Fibroblast of villous mesenchyme (primary cell): ENCODE data around the gene RASGRF2. TPM values are rescaled to one million over a fixed set of nuclear protein-coding genes. Genes with fewer than 3 reads are reported as not detected.
A peak's percentile ranks its signal among the peaks of the same experiment; 100 is the strongest.

ENCODE experiments used
- DNase-seq: peaks from one replicate; pipeline ENCODE4 v3.0.0-alpha.2; 2010; ENCODE audit warnings: low read depth
- H3K4me3 ChIP-seq: 2 replicates; pipeline ENCODE4 v1.5.1; 2011; ENCODE audit warnings: low read depth, mild to moderate bottlenecking, low read length
- CTCF ChIP-seq: IDR thresholded peaks from 2 replicates; pipeline ENCODE4 v1.5.1; 2012; ENCODE audit warnings: low read depth, mild to moderate bottlenecking, low read length; ENCODE audit not compliant: insufficient read depth
- total RNA-seq: library from RNA; depleted of rRNA; stranded (reverse); fragments of >200 nt; gene quantifications from 2 replicates; pipeline ENCODE4 v1.2.3, GENCODE V29; 2012

The RASGRF2 gene
- total RNA-seq, 1 donor, result 3.9 TPM

- TF ChIP-seq CTCF, result no peak
- no peak overlapping the region for H3K4me3 ChIP-seq
- peak; percentile 36 for DNase-seq
Observed at GRCh38 chr5:80964491-80964890, 4.3 kb downstream of the RASGRF2 start.

GRCh38 chr5:80964919-80965318 lies 4.8 kb downstream of the RASGRF2 start:
- no peak for DNase-seq
- TF ChIP-seq CTCF, result no peak
- no peak overlapping the region for H3K4me3 ChIP-seq

DNA sequence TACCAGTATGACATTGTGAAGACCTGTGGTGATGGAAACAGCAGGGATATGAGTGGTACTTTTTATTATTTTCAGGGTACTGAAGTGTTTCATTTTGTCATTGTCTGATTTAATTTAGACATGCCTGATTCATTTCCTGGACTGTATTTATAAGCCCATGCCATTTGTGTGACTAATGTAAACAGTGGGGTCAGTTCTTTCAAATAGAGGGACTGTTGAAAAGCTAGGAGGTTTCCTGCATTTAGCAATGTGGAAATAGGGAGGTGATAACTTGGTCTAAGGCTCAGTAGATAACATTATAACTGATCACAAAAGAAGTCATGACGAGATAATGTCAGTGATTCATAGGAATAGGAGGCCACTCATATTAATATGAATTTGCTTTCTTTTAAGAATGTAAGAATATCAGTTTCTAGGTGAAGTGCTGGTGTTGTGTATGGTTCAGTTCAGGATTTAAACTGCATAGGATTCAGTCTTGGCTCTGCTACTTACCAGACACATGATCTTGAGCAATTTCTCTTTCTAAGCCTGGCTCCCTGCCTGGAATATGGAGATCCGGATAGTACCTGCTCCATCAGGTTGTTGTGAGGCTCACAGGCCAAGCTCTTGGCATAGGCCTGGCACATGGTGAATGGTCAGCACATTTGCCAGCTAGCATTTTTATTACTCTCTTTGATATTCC lies 7.5 kb downstream of the RASGRF2 start:
- no peak overlapping the region for H3K4me3 ChIP-seq
- no peak for TF ChIP-seq CTCF
- peak; percentile 90 for DNase-seq

GRCh38 chr5:80973027-80973426 lies 12.9 kb downstream of the RASGRF2 start:
- DNase-seq, result no peak
- H3K4me3 ChIP-seq, result no peak overlapping the region
- TF ChIP-seq CTCF, result no peak

- H3K4me3 ChIP-seq, result no peak overlapping the region
- TF ChIP-seq CTCF, result no peak
- no peak for DNase-seq
Observed at GRCh38 chr5:80975065-80975464, 14.9 kb downstream of the RASGRF2 start.

DNA sequence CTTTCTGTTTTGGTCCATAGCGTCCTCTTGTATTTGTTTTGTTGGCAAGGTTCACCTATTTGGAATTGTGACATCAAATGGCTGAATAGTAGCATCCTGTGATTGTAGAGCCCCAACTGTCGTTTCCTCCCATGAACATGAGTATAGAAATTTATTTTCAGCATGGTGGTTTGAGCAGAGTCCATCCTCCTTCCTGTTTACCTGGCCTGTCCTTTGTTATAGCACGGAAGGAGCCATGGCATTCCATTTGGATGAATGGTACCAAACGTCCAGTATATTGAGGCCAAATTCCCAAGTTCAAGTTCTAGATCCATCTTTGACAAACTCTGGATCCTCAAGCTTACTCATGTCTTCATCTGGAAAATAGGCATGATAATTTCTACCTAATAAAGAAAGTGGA lies 16.8 kb downstream of the RASGRF2 start:
- no peak for TF ChIP-seq CTCF
- no peak for DNase-seq
- H3K4me3 ChIP-seq, result no peak overlapping the region

GRCh38 chr5:80977764-80978163 lies 17.6 kb downstream of the RASGRF2 start:
- no peak overlapping the region for H3K4me3 ChIP-seq
- no peak for TF ChIP-seq CTCF
- peak; percentile 86 for DNase-seq
